ENCODE measurements around the gene THAP7. TPM values are rescaled to one million over a fixed set of nuclear protein-coding genes. Genes with fewer than 3 reads are reported as not detected.

The THAP7 gene
- total RNA-seq, 1 donor, result 22.9 TPM

DNA sequence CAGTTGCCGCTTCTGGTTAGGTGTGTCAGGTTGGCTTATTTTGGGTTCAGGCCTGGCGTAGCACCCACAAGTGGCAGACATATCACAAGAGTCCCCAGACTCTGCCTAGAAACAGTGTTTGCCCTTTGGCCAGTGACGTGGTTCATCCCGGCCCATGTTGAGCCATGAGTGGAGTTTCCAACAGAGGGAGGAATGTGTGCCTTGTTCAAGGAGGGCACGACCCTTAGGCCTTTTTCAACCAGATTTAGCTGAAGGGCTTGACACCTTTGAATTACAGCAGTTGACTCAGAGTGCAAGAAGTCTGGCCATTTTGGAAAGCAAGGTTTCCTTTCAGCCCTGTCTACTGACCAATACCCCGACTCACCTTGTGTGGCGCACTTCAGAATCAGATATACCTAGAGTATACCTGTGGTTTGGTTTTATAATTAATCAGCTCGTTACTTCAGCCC lies 50.0 kb downstream of the THAP7 start:
- no peak overlapping the region for H3K4me3 ChIP-seq (ENCODE audit: low read depth, low read length)
- no peak for DNase-seq (ENCODE audit: low read depth)
- TF ChIP-seq, protein P1, sequence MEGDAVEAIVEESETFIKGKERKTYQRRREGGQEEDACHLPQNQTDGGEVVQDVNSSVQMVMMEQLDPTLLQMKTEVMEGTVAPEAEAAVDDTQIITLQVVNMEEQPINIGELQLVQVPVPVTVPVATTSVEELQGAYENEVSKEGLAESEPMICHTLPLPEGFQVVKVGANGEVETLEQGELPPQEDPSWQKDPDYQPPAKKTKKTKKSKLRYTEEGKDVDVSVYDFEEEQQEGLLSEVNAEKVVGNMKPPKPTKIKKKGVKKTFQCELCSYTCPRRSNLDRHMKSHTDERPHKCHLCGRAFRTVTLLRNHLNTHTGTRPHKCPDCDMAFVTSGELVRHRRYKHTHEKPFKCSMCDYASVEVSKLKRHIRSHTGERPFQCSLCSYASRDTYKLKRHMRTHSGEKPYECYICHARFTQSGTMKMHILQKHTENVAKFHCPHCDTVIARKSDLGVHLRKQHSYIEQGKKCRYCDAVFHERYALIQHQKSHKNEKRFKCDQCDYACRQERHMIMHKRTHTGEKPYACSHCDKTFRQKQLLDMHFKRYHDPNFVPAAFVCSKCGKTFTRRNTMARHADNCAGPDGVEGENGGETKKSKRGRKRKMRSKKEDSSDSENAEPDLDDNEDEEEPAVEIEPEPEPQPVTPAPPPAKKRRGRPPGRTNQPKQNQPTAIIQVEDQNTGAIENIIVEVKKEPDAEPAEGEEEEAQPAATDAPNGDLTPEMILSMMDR (IDR thresholded peaks at IDR 0.05; ENCODE audit: insufficient read depth, low read depth, low read length), result no peak

DNA sequence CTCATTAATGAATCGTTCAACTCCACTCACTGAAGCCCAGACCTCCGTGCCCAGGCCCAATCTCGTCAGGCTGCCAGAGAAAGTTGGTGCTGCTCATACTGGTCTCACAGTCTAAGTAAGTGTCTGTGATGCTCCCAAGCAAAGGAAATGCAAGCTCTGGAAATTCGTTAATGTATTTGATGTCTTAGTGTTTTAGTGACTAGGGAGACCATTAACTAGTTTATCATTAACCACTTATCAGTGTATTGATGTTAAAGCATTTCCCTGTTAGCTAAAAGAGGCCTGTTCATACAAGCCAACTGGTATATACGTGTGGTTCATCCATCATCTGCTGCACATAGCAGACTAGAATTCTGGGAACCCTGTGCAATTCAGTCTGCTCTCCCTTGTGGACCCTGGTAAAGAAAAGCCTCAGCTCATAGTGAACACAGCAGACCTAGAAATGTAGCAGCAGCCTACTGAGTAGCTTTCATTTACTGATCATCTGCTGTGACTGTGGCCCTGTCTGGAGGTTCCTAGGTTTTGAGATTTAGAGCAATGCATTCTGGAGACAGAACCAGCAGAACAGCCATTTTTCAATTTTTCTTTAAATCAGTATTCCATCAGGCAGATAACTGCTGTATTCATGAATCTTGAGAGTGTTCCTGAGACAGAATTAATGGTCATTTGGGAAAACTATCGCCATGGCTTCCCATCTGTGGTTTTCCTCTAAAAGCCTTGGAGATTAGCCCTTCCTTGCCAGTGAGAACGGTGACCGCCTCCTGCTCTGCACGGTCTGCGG lies 50.6 kb downstream of the THAP7 start:
- TF ChIP-seq, protein P1 (IDR thresholded peaks at IDR 0.05; ENCODE audit: insufficient read depth, low read depth, low read length), result no peak

GRCh38 chr22:20949698-20950183 lies 52.2 kb downstream of the THAP7 start:
- TF ChIP-seq, protein P1 (IDR thresholded peaks at IDR 0.05; ENCODE audit: insufficient read depth, low read depth, low read length), result no peak
- DNase-seq (ENCODE audit: low read depth), result no peak
- H3K4me3 ChIP-seq (ENCODE audit: low read depth, low read length), result no peak overlapping the region

More for the DNA sequence above, 50.6 kb downstream of the THAP7 start:
- no peak for DNase-seq (ENCODE audit: low read depth)
- no peak overlapping the region for H3K4me3 ChIP-seq (ENCODE audit: low read depth, low read length)

Small RNA genes lying within 50 kb of the gene (small RNA-seq; reads per million reads assigned to genes)
- not detected for gene MIR649

Other genes with a start within 250 kb of the THAP7 start
- under 0.01 TPM in 1 of 2 replicates, not detected in the other for gene SERPIND1, start 228.0 kb downstream of the THAP7 start, total RNA-seq
- 65.7 and 73.4 TPM in 2 replicates for gene PI4KA, start 143.3 kb downstream of the THAP7 start, total RNA-seq
- gene SNAP29, start 143.1 kb downstream of the THAP7 start, total RNA-seq, result 13.2 and 14.7 TPM in 2 replicates
- gene CRKL, start 84.7 kb downstream of the THAP7 start, total RNA-seq, result 40.3 and 57.4 TPM in 2 replicates
- gene AIFM3, start 34.9 kb downstream of the THAP7 start, total RNA-seq, result 0.32 and 0.43 TPM in 2 replicates
- gene LZTR1, start 19.8 kb downstream of the THAP7 start, total RNA-seq, result 55.1 and 60.9 TPM in 2 replicates
- 1.3 and 3.5 TPM in 2 replicates for gene P2RX6, start 13.0 kb upstream of the THAP7 start, total RNA-seq
- 0.32 and 2.2 TPM in 2 replicates for gene SLC7A4, start 30.4 kb upstream of the THAP7 start, total RNA-seq
- gene LRRC74B, start 43.8 kb upstream of the THAP7 start, total RNA-seq, result not detected in 2 replicates